SK-N-SH treated with all-trans-retinoic acid at 6 μM for 48 hours (cell line): ENCODE results near the gene HOXD11.
A peak's percentile ranks its signal among the peaks of the same experiment; 100 is the strongest.

Experiments used
- ATAC-seq: fragments of 200-7000 bp; cut with Tn5 transposase; 3 replicates; pipeline ENCODE4 v1.9.1; 2020; ENCODE audit warnings: mild to moderate bottlenecking, moderate library complexity
- ARNTL ChIP-seq: fragments of 450-650 bp; formaldehyde crosslinking; IDR thresholded peaks from 2 replicates; pipeline ENCODE4 v1.5.0; 2020; ENCODE audit warnings: low read depth, mild to moderate bottlenecking, moderate library complexity, borderline replicate concordance
- BACH2 ChIP-seq: fragments of 250-450 bp; sonication (Bioruptor Pico); IDR thresholded peaks from 2 replicates; pipeline ENCODE4 v1.9.0; 2021; ENCODE audit warnings: mild to moderate bottlenecking, borderline replicate concordance
- CSDC2 ChIP-seq: fragments of 250-450 bp; sonication (Bioruptor Pico); IDR thresholded peaks from 2 replicates; pipeline ENCODE4 v1.5.0; 2020; ENCODE audit warnings: mild to moderate bottlenecking, moderate library complexity
- ESRRG ChIP-seq: fragments of 250-450 bp; sonication (Bioruptor Pico); IDR thresholded peaks from 2 replicates; pipeline ENCODE4 v1.6.1; 2021; ENCODE audit warnings: mild to moderate bottlenecking
- GLIS3 ChIP-seq: fragments of 250-450 bp; sonication (Bioruptor Pico); IDR thresholded peaks from 2 replicates; pipeline ENCODE4 v1.5.0; 2020; ENCODE audit warnings: mild to moderate bottlenecking, moderate library complexity
- ISL1 ChIP-seq: fragments of 250-450 bp; sonication (Bioruptor Pico); IDR thresholded peaks from 2 replicates; pipeline ENCODE4 v2.1.2; 2022; ENCODE audit warnings: mild to moderate bottlenecking, moderate library complexity
- OSR1 ChIP-seq: fragments of 250-450 bp; sonication (Bioruptor Pico); IDR thresholded peaks from 2 replicates; pipeline ENCODE4 v1.8.0; 2022; ENCODE audit warnings: moderate library complexity, mild to moderate bottlenecking, inconsistent platforms
- PPARA ChIP-seq: fragments of 250-450 bp; sonication (Bioruptor Pico); IDR thresholded peaks from 2 replicates; pipeline ENCODE4 v1.5.0; 2020; ENCODE audit warnings: mild to moderate bottlenecking, borderline replicate concordance
- SNAI2 ChIP-seq: fragments of 250-450 bp; sonication (Bioruptor Pico); IDR thresholded peaks from 2 replicates; pipeline ENCODE4 v1.5.0; 2020; ENCODE audit warnings: mild to moderate bottlenecking, moderate library complexity
- TOX ChIP-seq: fragments of 250-450 bp; sonication (Bioruptor Pico); IDR thresholded peaks from 2 replicates; pipeline ENCODE4 v1.8.0; 2021; ENCODE audit warnings: mild to moderate bottlenecking, moderate library complexity, borderline replicate concordance
- ZFP3 ChIP-seq: fragments of 250-450 bp; sonication (Bioruptor Pico); IDR thresholded peaks from 2 replicates; pipeline ENCODE4 v1.5.0; 2020; ENCODE audit warnings: mild to moderate bottlenecking, moderate library complexity
- ZNF8 ChIP-seq: fragments of 450-650 bp; formaldehyde crosslinking; IDR thresholded peaks from 2 replicates; pipeline ENCODE4 v1.5.0; 2020; ENCODE audit warnings: mild to moderate bottlenecking, moderate library complexity
- TF ChIP-seq, protein P1 (sequence below): fragments of 250-450 bp; sonication (Bioruptor Pico); IDR thresholded peaks from 2 replicates; pipeline ENCODE4 v1.8.0; 2020; ENCODE audit warnings: mild to moderate bottlenecking, moderate library complexity, borderline replicate concordance
- TF ChIP-seq, protein P2 (sequence below): fragments of 250-450 bp; sonication (Bioruptor Pico); IDR thresholded peaks from 2 replicates; pipeline ENCODE4 v1.5.1; 2021; ENCODE audit warnings: mild to moderate bottlenecking, moderate library complexity
- TF ChIP-seq, protein P3 (sequence below): fragments of 250-450 bp; sonication (Bioruptor Pico); IDR thresholded peaks from 2 replicates; pipeline ENCODE4 v1.5.0; 2020; ENCODE audit warnings: mild to moderate bottlenecking, moderate library complexity
- TF ChIP-seq, protein P4 (sequence below): fragments of 250-450 bp; sonication (Bioruptor Pico); IDR thresholded peaks from 2 replicates; pipeline ENCODE4 v1.5.1; 2020; ENCODE audit warnings: low read depth, mild to moderate bottlenecking, moderate library complexity

Gene HOXD11

DNA sequence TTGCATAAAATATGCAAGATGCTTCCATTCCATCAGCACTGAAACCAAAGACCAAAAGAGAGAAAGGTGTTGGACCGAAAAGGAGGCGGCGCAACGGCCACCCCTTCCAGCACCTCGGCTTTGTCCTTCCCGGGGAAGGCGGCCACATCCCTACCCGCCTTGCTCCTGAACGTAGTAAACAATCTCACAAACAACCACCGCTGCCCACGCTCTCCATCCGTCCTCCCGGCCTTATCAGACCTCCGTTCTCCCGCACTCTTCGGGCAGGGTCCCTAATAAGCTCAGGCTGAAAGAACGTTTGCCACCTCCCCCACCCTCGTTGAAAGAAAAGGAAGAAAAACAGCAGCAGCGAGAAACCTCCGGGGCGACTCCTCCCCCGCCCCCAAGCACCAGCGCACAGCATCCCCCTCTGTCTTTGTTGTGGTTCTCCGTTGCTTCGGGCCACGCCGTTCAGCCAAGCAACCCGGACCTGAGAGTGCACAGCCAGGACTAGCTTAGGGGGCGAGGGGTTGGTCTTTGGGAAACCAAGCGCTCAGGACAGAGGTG is 27.7 kb upstream of the HOXD11 start:
- TF ChIP-seq TOX (CRISPR knock-in tag) (no peak), ISL1 (no peak), GLIS3 (CRISPR knock-in tag) (no peak), ZFP3 (CRISPR knock-in tag) (no peak), ESRRG (no peak), ARNTL (CRISPR knock-in tag) (no peak), PPARA (no peak), ZNF8 (CRISPR knock-in tag) (no peak), CSDC2 (CRISPR knock-in tag) (no peak)
- TF ChIP-seq, protein P1, sequence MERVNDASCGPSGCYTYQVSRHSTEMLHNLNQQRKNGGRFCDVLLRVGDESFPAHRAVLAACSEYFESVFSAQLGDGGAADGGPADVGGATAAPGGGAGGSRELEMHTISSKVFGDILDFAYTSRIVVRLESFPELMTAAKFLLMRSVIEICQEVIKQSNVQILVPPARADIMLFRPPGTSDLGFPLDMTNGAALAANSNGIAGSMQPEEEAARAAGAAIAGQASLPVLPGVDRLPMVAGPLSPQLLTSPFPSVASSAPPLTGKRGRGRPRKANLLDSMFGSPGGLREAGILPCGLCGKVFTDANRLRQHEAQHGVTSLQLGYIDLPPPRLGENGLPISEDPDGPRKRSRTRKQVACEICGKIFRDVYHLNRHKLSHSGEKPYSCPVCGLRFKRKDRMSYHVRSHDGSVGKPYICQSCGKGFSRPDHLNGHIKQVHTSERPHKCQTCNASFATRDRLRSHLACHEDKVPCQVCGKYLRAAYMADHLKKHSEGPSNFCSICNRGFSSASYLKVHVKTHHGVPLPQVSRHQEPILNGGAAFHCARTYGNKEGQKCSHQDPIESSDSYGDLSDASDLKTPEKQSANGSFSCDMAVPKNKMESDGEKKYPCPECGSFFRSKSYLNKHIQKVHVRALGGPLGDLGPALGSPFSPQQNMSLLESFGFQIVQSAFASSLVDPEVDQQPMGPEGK (CRISPR knock-in tag): no peak
- no peak for ATAC-seq

DNA sequence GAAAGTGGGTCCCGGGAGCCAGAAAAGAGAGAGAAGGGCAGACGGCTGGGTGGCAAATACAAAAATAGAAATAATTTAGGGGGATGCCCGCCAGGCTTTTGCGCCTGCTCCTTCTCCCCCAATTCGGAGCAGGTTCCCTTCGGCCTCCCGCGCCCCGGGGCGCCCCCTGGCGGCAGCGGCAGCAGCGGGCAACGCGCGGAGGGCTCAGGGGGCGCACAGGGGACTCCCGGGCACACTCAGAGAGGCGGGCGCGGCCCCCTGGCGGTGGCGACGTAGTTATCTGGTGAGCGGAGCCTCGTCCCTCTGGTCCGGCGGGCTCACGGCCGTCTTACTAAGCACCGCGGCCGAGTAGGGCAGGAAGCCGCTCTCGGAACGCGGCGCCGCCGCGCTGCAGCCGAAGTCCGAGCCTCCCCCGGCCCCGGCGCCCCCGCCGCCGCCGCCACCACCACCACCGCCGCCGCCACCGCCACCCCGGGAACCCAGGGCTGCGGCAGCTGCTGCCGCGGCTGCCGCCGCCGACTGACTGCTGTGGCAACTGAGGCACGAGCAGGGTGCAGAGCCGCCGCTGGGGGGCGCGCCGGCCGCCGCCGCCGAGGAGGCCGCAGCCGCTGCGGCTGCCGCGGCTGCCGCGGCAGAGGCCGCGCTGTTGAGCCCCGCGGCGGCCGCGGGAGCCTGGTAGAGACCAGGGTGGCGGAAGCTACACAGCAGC is 27.1 kb upstream of the HOXD11 start:
- TF ChIP-seq PPARA (no peak), BACH2 (CRISPR knock-in tag) (no peak), ZFP3 (CRISPR knock-in tag) (0 out of 2 replicates have a peak, but pooled peaks have one; percentile 43), OSR1 (CRISPR knock-in tag) (no peak)
- TF ChIP-seq, protein P2, sequence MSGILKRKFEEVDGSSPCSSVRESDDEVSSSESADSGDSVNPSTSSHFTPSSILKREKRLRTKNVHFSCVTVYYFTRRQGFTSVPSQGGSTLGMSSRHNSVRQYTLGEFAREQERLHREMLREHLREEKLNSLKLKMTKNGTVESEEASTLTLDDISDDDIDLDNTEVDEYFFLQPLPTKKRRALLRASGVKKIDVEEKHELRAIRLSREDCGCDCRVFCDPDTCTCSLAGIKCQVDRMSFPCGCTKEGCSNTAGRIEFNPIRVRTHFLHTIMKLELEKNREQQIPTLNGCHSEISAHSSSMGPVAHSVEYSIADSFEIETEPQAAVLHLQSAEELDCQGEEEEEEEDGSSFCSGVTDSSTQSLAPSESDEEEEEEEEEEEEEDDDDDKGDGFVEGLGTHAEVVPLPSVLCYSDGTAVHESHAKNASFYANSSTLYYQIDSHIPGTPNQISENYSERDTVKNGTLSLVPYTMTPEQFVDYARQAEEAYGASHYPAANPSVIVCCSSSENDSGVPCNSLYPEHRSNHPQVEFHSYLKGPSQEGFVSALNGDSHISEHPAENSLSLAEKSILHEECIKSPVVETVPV: no peak
- TF ChIP-seq, protein P3, sequence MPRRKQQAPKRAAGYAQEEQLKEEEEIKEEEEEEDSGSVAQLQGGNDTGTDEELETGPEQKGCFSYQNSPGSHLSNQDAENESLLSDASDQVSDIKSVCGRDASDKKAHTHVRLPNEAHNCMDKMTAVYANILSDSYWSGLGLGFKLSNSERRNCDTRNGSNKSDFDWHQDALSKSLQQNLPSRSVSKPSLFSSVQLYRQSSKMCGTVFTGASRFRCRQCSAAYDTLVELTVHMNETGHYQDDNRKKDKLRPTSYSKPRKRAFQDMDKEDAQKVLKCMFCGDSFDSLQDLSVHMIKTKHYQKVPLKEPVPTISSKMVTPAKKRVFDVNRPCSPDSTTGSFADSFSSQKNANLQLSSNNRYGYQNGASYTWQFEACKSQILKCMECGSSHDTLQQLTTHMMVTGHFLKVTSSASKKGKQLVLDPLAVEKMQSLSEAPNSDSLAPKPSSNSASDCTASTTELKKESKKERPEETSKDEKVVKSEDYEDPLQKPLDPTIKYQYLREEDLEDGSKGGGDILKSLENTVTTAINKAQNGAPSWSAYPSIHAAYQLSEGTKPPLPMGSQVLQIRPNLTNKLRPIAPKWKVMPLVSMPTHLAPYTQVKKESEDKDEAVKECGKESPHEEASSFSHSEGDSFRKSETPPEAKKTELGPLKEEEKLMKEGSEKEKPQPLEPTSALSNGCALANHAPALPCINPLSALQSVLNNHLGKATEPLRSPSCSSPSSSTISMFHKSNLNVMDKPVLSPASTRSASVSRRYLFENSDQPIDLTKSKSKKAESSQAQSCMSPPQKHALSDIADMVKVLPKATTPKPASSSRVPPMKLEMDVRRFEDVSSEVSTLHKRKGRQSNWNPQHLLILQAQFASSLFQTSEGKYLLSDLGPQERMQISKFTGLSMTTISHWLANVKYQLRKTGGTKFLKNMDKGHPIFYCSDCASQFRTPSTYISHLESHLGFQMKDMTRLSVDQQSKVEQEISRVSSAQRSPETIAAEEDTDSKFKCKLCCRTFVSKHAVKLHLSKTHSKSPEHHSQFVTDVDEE (CRISPR knock-in tag): 0 out of 2 replicates have a peak, but pooled peaks have one; percentile 31
- TF ChIP-seq, protein P4, sequence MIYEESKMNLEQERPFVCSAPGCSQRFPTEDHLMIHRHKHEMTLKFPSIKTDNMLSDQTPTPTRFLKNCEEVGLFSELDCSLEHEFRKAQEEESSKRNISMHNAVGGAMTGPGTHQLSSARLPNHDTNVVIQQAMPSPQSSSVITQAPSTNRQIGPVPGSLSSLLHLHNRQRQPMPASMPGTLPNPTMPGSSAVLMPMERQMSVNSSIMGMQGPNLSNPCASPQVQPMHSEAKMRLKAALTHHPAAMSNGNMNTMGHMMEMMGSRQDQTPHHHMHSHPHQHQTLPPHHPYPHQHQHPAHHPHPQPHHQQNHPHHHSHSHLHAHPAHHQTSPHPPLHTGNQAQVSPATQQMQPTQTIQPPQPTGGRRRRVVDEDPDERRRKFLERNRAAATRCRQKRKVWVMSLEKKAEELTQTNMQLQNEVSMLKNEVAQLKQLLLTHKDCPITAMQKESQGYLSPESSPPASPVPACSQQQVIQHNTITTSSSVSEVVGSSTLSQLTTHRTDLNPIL (CRISPR knock-in tag): no peak

DNA sequence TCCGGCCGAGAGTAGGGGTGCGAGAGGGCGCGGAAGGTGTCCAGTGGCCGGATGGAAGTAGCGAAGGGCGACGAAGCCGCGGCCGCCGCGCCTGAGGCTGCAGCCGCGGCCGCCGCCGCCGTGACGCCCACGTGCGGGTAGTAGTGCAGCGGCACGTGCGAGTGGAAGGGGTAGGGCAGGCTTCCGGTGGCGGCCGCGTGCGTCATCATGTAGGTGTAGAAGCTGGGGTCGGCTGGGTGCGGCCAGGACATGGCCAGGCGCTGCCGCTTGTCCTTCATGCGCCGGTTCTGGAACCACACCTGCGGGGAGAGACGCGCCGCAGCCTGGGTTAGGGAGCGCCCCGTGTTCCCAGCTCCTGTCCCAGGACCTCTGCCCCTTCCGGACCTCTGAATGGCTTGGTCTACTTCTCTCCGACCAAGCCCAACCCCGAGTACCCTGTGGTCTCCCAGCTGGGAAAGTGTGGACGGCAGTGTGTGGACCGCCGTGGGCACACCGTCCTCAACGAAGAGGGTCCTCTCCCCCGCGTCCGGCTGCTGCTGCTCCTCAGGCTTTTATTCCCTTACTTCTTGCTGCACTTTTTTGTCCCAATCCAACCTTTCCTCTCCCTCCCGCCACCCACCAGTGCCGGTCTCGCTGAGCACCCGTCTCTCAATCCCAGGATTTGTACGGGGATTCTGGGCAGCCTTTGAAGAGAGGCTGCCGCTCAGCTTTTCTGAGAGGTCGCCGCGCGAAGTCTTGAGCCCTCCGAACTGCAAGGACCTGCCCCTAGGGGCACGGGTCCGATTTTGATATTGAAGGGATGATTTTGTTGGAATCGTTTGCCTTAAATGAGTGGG is 26.3 kb upstream of the HOXD11 start:
- ATAC-seq: peak; percentile 2; the same call in 1 of the 3 replicates
- TF ChIP-seq, protein P2: no peak
- TF ChIP-seq, protein P1 (CRISPR knock-in tag): no peak
- TF ChIP-seq ESRRG (no peak), TOX (CRISPR knock-in tag) (no peak), ARNTL (CRISPR knock-in tag) (peak; percentile 68; the same call in 1 of the 2 replicates), SNAI2 (CRISPR knock-in tag) (no peak), BACH2 (CRISPR knock-in tag) (no peak)

More for the DNA sequence above, 27.1 kb upstream of the HOXD11 start:
- peak; percentile 85 for ATAC-seq
